Liver (tissue), 9 donors: ENCODE results near the gene NDUFA7. TPM values are rescaled to one million over a fixed set of nuclear protein-coding genes. Genes with fewer than 3 reads are reported as not detected.
"Not testable (repeated sequence)": the region's sequence is repeated elsewhere in the genome, so short reads cannot be mapped to it uniquely, and the experiment has no call there.

ENCODE experiments used
- DNase-seq: peaks from one replicate; pipeline ENCODE4 v3.0.0-alpha.2; 2017; ENCODE audit warnings: low spot score
- H3K27ac ChIP-seq, 2 donors: one replicate each; pipeline ENCODE4 v1.7.0; 2013; ENCODE audit warnings: inconsistent platforms in 2 of 2, low read length in 2 of 2, control low read depth in 1 of 2, low read depth in 1 of 2, mild to moderate bottlenecking in 1 of 2
- H3K27me3 ChIP-seq, 4 donors: one replicate each; pipeline versions ENCODE4 v1.6.1 to v1.7.0; 2013; ENCODE audit warnings: low read length in 3 of 4, inconsistent platforms in 1 of 4, mild to moderate bottlenecking in 1 of 4, moderate library complexity in 1 of 4; ENCODE audit not compliant: control insufficient read depth in 4 of 4, insufficient read depth in 4 of 4
- H3K36me3 ChIP-seq, 4 donors: one replicate each; pipeline versions ENCODE4 v1.6.1 to v1.7.0; 2013; ENCODE audit warnings: low read length in 3 of 4, mild to moderate bottlenecking in 3 of 4, low read depth in 1 of 4, moderate library complexity in 1 of 4; ENCODE audit not compliant: control insufficient read depth in 4 of 4, insufficient read depth in 3 of 4
- H3K4me1 ChIP-seq, 4 donors: one replicate each; pipeline versions ENCODE4 v1.6.1 to v1.7.0; 2013; ENCODE audit warnings: low read length in 3 of 4, mild to moderate bottlenecking in 3 of 4, moderate library complexity in 1 of 4; ENCODE audit not compliant: control insufficient read depth in 4 of 4, insufficient read depth in 4 of 4
- H3K4me3 ChIP-seq, 3 donors: one replicate each; pipeline versions ENCODE4 v1.6.1 to v1.7.0; 2013; ENCODE audit warnings: low read length in 3 of 3, control low read depth in 1 of 3, low read depth in 1 of 3, mild to moderate bottlenecking in 1 of 3
- H3K9ac ChIP-seq, 2 donors: one replicate each; pipeline ENCODE4 v1.7.0; 2013; ENCODE audit warnings: low read length in 2 of 2, mild to moderate bottlenecking in 2 of 2, moderate library complexity in 2 of 2, control low read depth in 1 of 2, low read depth in 1 of 2
- H3K9me3 ChIP-seq, 4 donors: one replicate each; pipeline versions ENCODE4 v1.6.1 to v1.7.0; 2013; ENCODE audit warnings: low read length in 3 of 4; ENCODE audit not compliant: control insufficient read depth in 4 of 4
- EGR1 ChIP-seq, 2 donors: IDR thresholded peaks; 2 replicates each; pipeline ENCODE4 v1.6.1; 2016 to 2018; ENCODE audit warnings: antibody characterized with exemption in 2 of 2, low read depth in 2 of 2
- FOXA2 ChIP-seq: IDR thresholded peaks from 2 replicates; pipeline ENCODE4 v1.6.1; 2016; ENCODE audit warnings: antibody characterized with exemption
- GABPA ChIP-seq, 2 donors: IDR thresholded peaks in 1 of 2; conservative IDR thresholded peaks in 1 of 2; 2 replicates each; pipeline ENCODE4 v1.6.1; 2016; ENCODE audit warnings: antibody characterized with exemption in 2 of 2, mild to moderate bottlenecking in 1 of 2, moderate library complexity in 1 of 2
- HNF4A ChIP-seq, 2 donors: conservative IDR thresholded peaks; 2 replicates each; pipeline ENCODE4 v1.6.1; 2016; ENCODE audit warnings: antibody characterized with exemption in 2 of 2, mild to moderate bottlenecking in 2 of 2
- HNF4G ChIP-seq: IDR thresholded peaks from 2 replicates; pipeline ENCODE4 v1.6.1; 2016; ENCODE audit warnings: antibody characterized with exemption
- RAD21 ChIP-seq, 2 donors: IDR thresholded peaks; 2 replicates each; pipeline ENCODE4 v1.6.1; 2016; ENCODE audit warnings: antibody characterized with exemption in 2 of 2, mild to moderate bottlenecking in 2 of 2
- RXRA ChIP-seq, 2 donors: IDR thresholded peaks; 2 replicates each; pipeline ENCODE4 v1.6.1; 2017 to 2018; ENCODE audit warnings: antibody characterized with exemption in 2 of 2, mild to moderate bottlenecking in 1 of 2
- SP1 ChIP-seq: IDR thresholded peaks from 2 replicates; pipeline ENCODE4 v1.6.1; 2018; ENCODE audit warnings: antibody characterized with exemption, mild to moderate bottlenecking
- TAF1 ChIP-seq: conservative IDR thresholded peaks from 2 replicates; pipeline ENCODE4 v1.6.1; 2016; ENCODE audit warnings: antibody characterized with exemption, mild to moderate bottlenecking
- YY1 ChIP-seq: IDR thresholded peaks from 2 replicates; pipeline ENCODE4 v1.6.1; 2016; ENCODE audit warnings: antibody characterized with exemption, mild to moderate bottlenecking
- WGBS: extraction: QIAGEN DNeasy Blood & Tissue Kit; methylation state at CpG from one replicate; pipeline ENCODE4 v1.1.7; 2013; 5-methylcytosine and 5-hydroxymethylcytosine counted together
- polyA plus RNA-seq, 2 donors: library from polyadenylated mRNA; stranded (reverse) in 1 of 2; unstranded in 1 of 2; fragments of 200-250 nt in 1 of 2; fragments of >200 nt in 1 of 2; fragmentation: Nextera tagmentation in 1 of 2; extraction: Ambion mirVana in 1 of 2; gene quantifications; one replicate each; pipeline versions ENCODE4 v1.2.1 to v1.2.3, GENCODE V29; 2013 to 2015
- total RNA-seq, 2 donors: library from RNA; depleted of rRNA; stranded (reverse); fragments of >200 nt; gene quantifications; one replicate each; pipeline ENCODE4 v1.2.3, GENCODE V29; 2014
- TF ChIP-seq, protein P1 (sequence below): IDR thresholded peaks from 2 replicates; pipeline ENCODE4 v1.6.1; 2016; ENCODE audit warnings: antibody characterized with exemption, mild to moderate bottlenecking
- TF ChIP-seq, protein P2 (sequence below): IDR thresholded peaks from 2 replicates; pipeline ENCODE4 v1.6.1; 2016; ENCODE audit warnings: antibody characterized with exemption
- TF ChIP-seq, protein P3 (sequence below): IDR thresholded peaks from 2 replicates; pipeline ENCODE4 v1.6.1; 2016; ENCODE audit warnings: antibody characterized with exemption
- TF ChIP-seq, protein P4 (sequence below): fragments of 150-350 bp; IDR thresholded peaks from 2 replicates; pipeline ENCODE4 v1.5.1; 2017; ENCODE audit warnings: improper control_type of control experiment, low read depth, low read length; ENCODE audit not compliant: missing input control
- donor health status: healthy.
- donor health status: healthy.
- donor health status: healthy.
- donor health status: healthy.
- donor health status: healthy.

The NDUFA7 gene
- total and polyA plus RNA-seq, 4 donors: 19.6 to 101 (median 55.7) TPM

DNA sequence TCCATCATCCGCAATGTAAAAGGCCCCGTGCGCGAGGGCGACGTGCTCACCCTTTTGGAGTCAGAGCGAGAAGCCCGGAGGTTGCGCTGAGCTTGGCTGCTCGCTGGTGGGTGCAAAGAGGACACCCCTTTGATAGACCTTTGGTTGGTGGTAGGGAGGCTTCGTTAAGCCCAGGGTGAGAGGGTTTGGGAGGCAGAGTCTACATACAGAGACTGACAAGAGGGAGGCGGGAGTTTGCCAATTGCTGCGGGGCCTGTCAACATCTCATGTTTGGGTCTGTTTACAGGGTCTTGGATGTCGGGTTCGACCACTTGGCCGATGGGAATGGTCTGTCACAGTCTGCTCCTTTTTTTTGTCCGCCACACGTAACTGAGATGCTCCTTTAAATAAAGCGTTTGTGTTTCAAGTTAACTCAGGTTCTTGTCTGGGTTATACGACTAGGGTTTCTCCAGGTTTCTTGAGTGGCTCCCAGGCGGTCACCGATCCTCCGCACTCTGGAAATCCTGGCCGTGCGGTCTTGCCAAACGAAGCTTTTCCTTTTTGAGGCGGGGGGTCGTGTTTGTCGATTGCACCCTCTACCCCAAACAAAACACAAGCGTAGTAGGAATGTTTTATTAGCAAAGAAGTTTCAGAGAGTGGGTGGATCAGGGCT lies 937 bp upstream of the NDUFA7 start (continued):
- TF ChIP-seq, protein P1, sequence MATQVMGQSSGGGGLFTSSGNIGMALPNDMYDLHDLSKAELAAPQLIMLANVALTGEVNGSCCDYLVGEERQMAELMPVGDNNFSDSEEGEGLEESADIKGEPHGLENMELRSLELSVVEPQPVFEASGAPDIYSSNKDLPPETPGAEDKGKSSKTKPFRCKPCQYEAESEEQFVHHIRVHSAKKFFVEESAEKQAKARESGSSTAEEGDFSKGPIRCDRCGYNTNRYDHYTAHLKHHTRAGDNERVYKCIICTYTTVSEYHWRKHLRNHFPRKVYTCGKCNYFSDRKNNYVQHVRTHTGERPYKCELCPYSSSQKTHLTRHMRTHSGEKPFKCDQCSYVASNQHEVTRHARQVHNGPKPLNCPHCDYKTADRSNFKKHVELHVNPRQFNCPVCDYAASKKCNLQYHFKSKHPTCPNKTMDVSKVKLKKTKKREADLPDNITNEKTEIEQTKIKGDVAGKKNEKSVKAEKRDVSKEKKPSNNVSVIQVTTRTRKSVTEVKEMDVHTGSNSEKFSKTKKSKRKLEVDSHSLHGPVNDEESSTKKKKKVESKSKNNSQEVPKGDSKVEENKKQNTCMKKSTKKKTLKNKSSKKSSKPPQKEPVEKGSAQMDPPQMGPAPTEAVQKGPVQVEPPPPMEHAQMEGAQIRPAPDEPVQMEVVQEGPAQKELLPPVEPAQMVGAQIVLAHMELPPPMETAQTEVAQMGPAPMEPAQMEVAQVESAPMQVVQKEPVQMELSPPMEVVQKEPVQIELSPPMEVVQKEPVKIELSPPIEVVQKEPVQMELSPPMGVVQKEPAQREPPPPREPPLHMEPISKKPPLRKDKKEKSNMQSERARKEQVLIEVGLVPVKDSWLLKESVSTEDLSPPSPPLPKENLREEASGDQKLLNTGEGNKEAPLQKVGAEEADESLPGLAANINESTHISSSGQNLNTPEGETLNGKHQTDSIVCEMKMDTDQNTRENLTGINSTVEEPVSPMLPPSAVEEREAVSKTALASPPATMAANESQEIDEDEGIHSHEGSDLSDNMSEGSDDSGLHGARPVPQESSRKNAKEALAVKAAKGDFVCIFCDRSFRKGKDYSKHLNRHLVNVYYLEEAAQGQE: no peak
- no peak for TF ChIP-seq HNF4A (conservative IDR thresholded peaks at IDR 0.05)

DNA sequence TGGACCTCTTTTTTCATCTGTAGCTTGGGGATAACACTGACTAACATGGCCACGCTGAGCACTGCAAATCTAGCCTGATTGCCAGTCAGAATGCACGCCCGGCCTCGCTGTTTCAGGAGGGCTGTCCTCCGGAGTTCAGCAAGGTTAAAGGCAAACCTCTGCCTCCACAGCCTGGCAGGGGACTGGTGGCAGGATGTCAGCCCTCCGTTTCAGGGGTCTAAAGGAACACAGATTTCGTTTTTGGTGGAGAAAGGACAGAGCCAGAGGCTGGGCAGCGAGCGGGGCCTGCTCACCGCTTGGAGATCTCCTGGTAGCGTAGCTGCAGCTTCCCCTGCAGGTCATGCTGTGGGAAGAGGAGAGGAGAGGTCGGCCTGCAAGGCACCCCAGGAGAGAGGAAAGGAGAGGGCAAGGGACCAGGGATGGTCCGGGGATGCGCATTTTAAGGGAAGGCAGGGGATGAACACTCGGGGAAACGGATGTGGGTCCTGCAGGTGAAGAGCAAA lies 560 bp downstream of the NDUFA7 start:
- H3K9ac ChIP-seq: peak overlapping the region; percentile 95 to 98
- WGBS: under 1% methylated on average over 16 of the region's 16 CpGs
- H3K36me3 ChIP-seq: peaks cover 1 to 14% (median 7%) of the 10 kb centered on the region in 4 donors
- TF ChIP-seq, protein P2, sequence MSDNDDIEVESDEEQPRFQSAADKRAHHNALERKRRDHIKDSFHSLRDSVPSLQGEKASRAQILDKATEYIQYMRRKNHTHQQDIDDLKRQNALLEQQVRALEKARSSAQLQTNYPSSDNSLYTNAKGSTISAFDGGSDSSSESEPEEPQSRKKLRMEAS: no peak
- TF ChIP-seq FOXA2 (no peak), GABPA (IDR thresholded peaks at IDR 0.05 in 1 of 2, conservative IDR thresholded peaks at IDR 0.05 in 1 of 2) (no peak), TAF1 (no peak)
- TF ChIP-seq, protein P3, sequence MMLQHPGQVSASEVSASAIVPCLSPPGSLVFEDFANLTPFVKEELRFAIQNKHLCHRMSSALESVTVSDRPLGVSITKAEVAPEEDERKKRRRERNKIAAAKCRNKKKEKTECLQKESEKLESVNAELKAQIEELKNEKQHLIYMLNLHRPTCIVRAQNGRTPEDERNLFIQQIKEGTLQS: no peak
- no peaks in the 10 kb centered on the region for H3K9me3 ChIP-seq
- no peaks in the 10 kb centered on the region for H3K27me3 ChIP-seq
- H3K27ac ChIP-seq: peak overlapping the region; percentile 88 to 89
- peak overlapping the region; percentile 58 to 94 (median 93) for H3K4me3 ChIP-seq
- H3K4me1 ChIP-seq: peaks cover 13 to 35% (median 24%) of the 10 kb centered on the region in 4 donors
- DNase-seq: peak; percentile 45

DNA sequence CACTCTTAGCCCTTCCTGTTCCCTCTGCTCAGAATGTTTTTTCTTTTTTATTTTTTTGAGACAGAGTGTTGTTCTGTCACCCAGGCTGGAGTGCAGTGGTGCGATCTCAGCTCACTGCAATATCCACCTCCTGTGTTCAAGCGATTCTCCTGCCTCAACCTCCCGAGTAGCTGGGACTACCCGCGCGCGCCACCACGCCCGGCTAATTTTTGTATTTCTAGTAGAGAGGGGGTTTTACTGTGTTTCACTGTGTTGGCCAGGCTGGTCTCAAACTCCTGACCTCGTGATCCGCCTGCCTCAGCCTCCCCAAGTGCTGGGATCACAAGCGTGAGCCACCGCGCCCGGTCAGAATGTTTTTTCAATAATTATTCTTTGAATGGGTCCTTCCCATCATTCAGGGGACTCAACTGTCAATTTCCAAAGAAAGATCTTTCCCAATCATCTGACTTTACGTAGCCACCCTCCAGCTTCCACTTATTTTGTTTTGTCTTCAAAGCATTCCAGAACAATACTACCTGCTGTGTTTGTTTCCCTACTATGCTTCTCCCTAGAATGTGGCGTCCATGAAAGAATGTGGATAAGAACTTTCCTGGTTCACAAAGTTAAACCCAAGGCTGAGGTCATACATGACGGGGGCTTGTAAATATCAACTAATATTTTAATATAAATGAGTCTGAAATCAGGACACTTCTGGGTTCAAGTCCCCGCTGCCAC lies 1.2 kb downstream of the NDUFA7 start:
- Histone ChIP-seq H3K27ac (peak overlapping the region; percentile 88 to 89), H3K4me1 (peaks cover 13 to 34% (median 24%) of the 10 kb centered on the region in 4 donors), H3K27me3 (no peaks in the 10 kb centered on the region), H3K4me3 (peak overlapping the region in 2 of 3 donors; percentile 93 to 94), H3K36me3 (peaks cover 5 to 18% (median 11%) of the 10 kb centered on the region in 4 donors), H3K9me3 (no peaks in the 10 kb centered on the region), H3K9ac (peak overlapping the region; percentile 95 to 98)
- 87% methylated on average over 19 of the region's 19 CpGs for WGBS
- TF ChIP-seq RXRA (IDR thresholded peaks at IDR 0.05) (no peak), EGR1 (IDR thresholded peaks at IDR 0.05; ENCODE audit: low read depth in 2 of 2) (no peak), RAD21 (IDR thresholded peaks at IDR 0.05) (no peak), YY1 (no peak), HNF4A (conservative IDR thresholded peaks at IDR 0.05) (no peak), HNF4G (no peak), SP1 (no peak), TAF1 (no peak), FOXA2 (no peak)
- TF ChIP-seq, protein P4, sequence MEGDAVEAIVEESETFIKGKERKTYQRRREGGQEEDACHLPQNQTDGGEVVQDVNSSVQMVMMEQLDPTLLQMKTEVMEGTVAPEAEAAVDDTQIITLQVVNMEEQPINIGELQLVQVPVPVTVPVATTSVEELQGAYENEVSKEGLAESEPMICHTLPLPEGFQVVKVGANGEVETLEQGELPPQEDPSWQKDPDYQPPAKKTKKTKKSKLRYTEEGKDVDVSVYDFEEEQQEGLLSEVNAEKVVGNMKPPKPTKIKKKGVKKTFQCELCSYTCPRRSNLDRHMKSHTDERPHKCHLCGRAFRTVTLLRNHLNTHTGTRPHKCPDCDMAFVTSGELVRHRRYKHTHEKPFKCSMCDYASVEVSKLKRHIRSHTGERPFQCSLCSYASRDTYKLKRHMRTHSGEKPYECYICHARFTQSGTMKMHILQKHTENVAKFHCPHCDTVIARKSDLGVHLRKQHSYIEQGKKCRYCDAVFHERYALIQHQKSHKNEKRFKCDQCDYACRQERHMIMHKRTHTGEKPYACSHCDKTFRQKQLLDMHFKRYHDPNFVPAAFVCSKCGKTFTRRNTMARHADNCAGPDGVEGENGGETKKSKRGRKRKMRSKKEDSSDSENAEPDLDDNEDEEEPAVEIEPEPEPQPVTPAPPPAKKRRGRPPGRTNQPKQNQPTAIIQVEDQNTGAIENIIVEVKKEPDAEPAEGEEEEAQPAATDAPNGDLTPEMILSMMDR: no peak
- TF ChIP-seq, protein P2: no peak
- DNase-seq: no peak

DNA sequence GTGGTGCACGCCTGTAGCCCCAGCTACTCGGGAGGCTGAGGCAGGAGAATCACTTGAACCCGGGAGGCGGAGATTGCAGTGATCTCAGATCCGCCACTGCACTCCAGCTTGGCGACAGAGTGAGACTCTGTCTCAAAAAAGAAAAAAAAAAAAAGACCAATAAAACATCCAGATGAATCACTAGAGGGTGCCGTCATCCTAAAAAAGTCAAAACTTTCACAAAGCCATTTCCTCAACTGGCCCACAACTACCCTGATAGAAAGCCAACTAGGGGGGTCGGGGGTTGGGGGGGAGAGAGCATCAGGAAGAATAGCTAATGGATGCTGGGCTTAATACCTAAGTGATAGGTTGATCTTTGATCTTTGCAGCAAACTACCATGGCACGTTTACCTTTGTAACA lies 2.3 kb downstream of the NDUFA7 start:
- H3K4me3 ChIP-seq, H3K27ac ChIP-seq, H3K9me3 ChIP-seq, DNase-seq, H3K9ac ChIP-seq, H3K27me3 ChIP-seq: not testable (repeated sequence)
- whole genome bisulfite sequencing: 82% methylated on average over 9 of the region's 9 CpGs
- Histone ChIP-seq H3K4me1 (peaks cover 6 to 27% (median 24%) of the 10 kb centered on the region in 4 donors), H3K36me3 (peaks cover 7 to 25% (median 14%) of the 10 kb centered on the region in 4 donors)
